Keratinocyte (primary cell): ENCODE results near the gene TDRKH. TPM values are rescaled to one million over a fixed set of nuclear protein-coding genes. Genes with fewer than 3 reads are reported as not detected.
A peak's percentile ranks its signal among the peaks of the same experiment; 100 is the strongest.
"Not testable (repeated sequence)": the region's sequence is repeated elsewhere in the genome, so short reads cannot be mapped to it uniquely, and the experiment has no call there.

Experiments
- DNase-seq: peaks from one replicate; pipeline ENCODE4 v3.0.0-alpha.2; 2011; ENCODE audit warnings: low read depth, missing footprints, low spot score
- FAIRE-seq: peaks from 2 replicates; lab custom pipeline; 2011; peaks lifted over from hg19 to GRCh38; lab: Jason Lieb, UNC
- H2AFZ ChIP-seq: 2 replicates; pipeline ENCODE4 v1.6.0; 2012; ENCODE audit warnings: low read length, control low read depth, inconsistent platforms; ENCODE audit not compliant: control insufficient read depth
- H3K27ac ChIP-seq: 2 replicates; pipeline ENCODE4 v1.5.1; 2011; ENCODE audit warnings: low read length; ENCODE audit not compliant: control insufficient read depth, insufficient read depth
- H3K27me3 ChIP-seq: 3 replicates; pipeline ENCODE4 v1.6.0; 2011; ENCODE audit warnings: low read length; ENCODE audit not compliant: control insufficient read depth, insufficient read depth; ENCODE audit errors: extremely low read depth
- H3K36me3 ChIP-seq, 2 experiments: 2 replicates in 1 of 2; 3 replicates in 1 of 2; pipeline ENCODE4 v1.5.1; 2011; ENCODE audit warnings: low read length in 2 of 2, mild to moderate bottlenecking in 1 of 2; ENCODE audit not compliant: control insufficient read depth in 2 of 2, insufficient read depth in 2 of 2; ENCODE audit errors: extremely low read depth in 1 of 2
- H3K4me1 ChIP-seq: 3 replicates; pipeline ENCODE4 v1.5.1; 2011; ENCODE audit warnings: low read length; ENCODE audit not compliant: control insufficient read depth, insufficient read depth; ENCODE audit errors: extremely low read depth
- H3K4me2 ChIP-seq: 3 replicates; pipeline ENCODE4 v1.6.0; 2011; ENCODE audit warnings: low read depth, low read length; ENCODE audit not compliant: control insufficient read depth, insufficient read depth; ENCODE audit errors: extremely low read depth
- H3K4me3 ChIP-seq, 3 experiments: fragments of 200-600 bp in 1 of 3; sonication (generic) in 1 of 3; 2 replicates in 2 of 3; 3 replicates in 1 of 3; pipeline ENCODE4 v1.5.1; 2011 to 2016; ENCODE audit warnings: low read length in 3 of 3, mild to moderate bottlenecking in 3 of 3, control low read depth in 2 of 3, inconsistent platforms in 1 of 3, low read depth in 1 of 3, mixed read lengths in 1 of 3, mixed run types in 1 of 3, moderate library complexity in 1 of 3; ENCODE audit not compliant: control insufficient read depth in 2 of 3, insufficient read depth in 2 of 3; ENCODE audit errors: extremely low read depth in 1 of 3
- H3K79me2 ChIP-seq: 2 replicates; pipeline ENCODE4 v1.6.0; 2012; ENCODE audit warnings: low read length; ENCODE audit not compliant: control insufficient read depth, insufficient read depth
- H3K9ac ChIP-seq: 3 replicates; pipeline ENCODE4 v1.6.0; 2011; ENCODE audit warnings: low read length; ENCODE audit not compliant: control insufficient read depth, insufficient read depth; ENCODE audit errors: extremely low read depth
- H3K9me1 ChIP-seq: 3 replicates; pipeline ENCODE4 v1.6.0; 2011; ENCODE audit warnings: low read length; ENCODE audit not compliant: control insufficient read depth, insufficient read depth; ENCODE audit errors: extremely low read depth
- H3K9me3 ChIP-seq: 2 replicates; pipeline ENCODE4 v1.5.1; 2012; ENCODE audit warnings: low read depth, low read length; ENCODE audit not compliant: control insufficient read depth
- H4K20me1 ChIP-seq: 3 replicates; pipeline ENCODE4 v1.6.0; 2011; ENCODE audit warnings: low read length; ENCODE audit not compliant: control insufficient read depth, insufficient read depth; ENCODE audit errors: extremely low read depth
- EZH2 ChIP-seq: IDR thresholded peaks from one replicate; pipeline ENCODE4 v1.6.1; 2012; ENCODE audit warnings: inconsistent platforms, mild to moderate bottlenecking, low read length, moderate library complexity
- dilution Hi-C: fragments of 300-500 bp; cut with MboI; formaldehyde crosslinking; loops from one replicate; pipeline ENCODE4 v1.7.0; 2020; ENCODE audit warnings: low sequenced_read_pairs; ENCODE audit not compliant: extremely low pct_ligation_motif_present
- polyA plus RNA-seq, 5 experiments: library from polyadenylated mRNA; depleted of rRNA in 3 of 5; stranded (reverse) in 3 of 5; stranded (forward) in 1 of 5; unstranded in 1 of 5; fragments of >200 nt; gene quantifications; 1 replicate in 1 of 5; 2 replicates in 3 of 5; 3 replicates in 1 of 5; pipeline versions ENCODE4 v1.2.1 to v1.2.3, GENCODE V29; 2011 to 2012; ENCODE audit warnings: missing spikeins in 2 of 5, low read depth in 1 of 5, low replicate concordance in 1 of 5
- TF ChIP-seq, protein P1 (sequence below), 3 experiments: IDR thresholded peaks in 1 of 3; conservative IDR thresholded peaks in 1 of 3; optimal IDR thresholded peaks in 1 of 3; 2 replicates in 2 of 3; 3 replicates in 1 of 3; pipeline versions ENCODE3 to v1.5.1; 2011; ENCODE audit warnings: low read length in 3 of 3, mild to moderate bottlenecking in 3 of 3, moderate library complexity in 2 of 3, control low read depth in 1 of 3, inconsistent platforms in 1 of 3; ENCODE audit not compliant: insufficient read depth in 2 of 3; ENCODE audit errors: extremely low read depth in 1 of 3

Gene TDRKH
- polyA plus RNA-seq, 1 donor (not counting 4 experiments of a cell fraction or from before 2014, with no cell fraction given), result 9.7 TPM

DNA sequence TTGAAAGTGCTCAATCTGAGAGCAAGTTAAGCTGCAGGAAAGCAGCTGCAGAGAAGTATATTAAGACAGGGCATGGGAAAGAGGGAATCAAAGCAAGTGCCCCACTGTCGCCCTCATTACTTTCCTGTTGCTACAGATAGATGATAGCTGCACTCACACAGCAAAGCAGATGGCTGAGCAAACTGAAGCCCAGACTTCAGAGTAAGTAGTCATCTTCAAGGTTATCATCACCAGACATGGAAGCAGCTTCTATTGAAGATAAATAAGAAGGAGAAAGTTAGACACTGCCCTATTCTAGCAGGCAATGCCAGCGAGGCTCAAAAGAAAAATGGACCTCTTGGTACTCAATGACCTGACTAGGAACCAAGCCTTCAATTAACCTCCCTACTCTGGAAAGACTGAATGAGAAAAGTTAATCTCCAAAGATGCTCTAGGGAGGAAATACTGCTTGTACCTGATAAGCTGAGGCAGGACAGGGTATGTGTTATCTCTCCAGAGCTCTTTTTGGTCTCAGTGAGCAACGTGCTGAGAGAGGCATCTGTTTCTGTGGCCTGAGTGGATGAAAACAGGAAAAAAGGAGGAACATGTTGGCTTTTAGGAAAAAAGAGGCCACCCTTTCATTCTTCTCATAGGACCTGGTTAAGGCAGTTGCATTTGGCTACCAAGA is 15.9 kb downstream of the TDRKH start:
- no peaks in the 10 kb centered on the region for H3K9me1 ChIP-seq
- peak overlapping the region; percentile 16 for H3K9ac ChIP-seq
- no peak overlapping the region for H2AFZ ChIP-seq
- no peaks in the 10 kb centered on the region for H4K20me1 ChIP-seq
- no peak overlapping the region for H3K4me3 ChIP-seq
- H3K79me2 ChIP-seq, result no peaks in the 10 kb centered on the region
- FAIRE-seq (no peak), DNase-seq (no peak)
- TF ChIP-seq, protein P1, sequence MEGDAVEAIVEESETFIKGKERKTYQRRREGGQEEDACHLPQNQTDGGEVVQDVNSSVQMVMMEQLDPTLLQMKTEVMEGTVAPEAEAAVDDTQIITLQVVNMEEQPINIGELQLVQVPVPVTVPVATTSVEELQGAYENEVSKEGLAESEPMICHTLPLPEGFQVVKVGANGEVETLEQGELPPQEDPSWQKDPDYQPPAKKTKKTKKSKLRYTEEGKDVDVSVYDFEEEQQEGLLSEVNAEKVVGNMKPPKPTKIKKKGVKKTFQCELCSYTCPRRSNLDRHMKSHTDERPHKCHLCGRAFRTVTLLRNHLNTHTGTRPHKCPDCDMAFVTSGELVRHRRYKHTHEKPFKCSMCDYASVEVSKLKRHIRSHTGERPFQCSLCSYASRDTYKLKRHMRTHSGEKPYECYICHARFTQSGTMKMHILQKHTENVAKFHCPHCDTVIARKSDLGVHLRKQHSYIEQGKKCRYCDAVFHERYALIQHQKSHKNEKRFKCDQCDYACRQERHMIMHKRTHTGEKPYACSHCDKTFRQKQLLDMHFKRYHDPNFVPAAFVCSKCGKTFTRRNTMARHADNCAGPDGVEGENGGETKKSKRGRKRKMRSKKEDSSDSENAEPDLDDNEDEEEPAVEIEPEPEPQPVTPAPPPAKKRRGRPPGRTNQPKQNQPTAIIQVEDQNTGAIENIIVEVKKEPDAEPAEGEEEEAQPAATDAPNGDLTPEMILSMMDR (optimal IDR thresholded peaks at IDR 0.05 in 1 of 3, IDR thresholded peaks at IDR 0.05 in 1 of 3, conservative IDR thresholded peaks at IDR 0.05 in 1 of 3; ENCODE audit: extremely low read depth in 1 of 3, insufficient read depth in 2 of 3, low read length in 3 of 3), result no peak
- TF ChIP-seq EZH2, result no peak
- H3K4me2 ChIP-seq, result peak overlapping the region; percentile 54
- peak overlapping the region; percentile 77 for H3K27ac ChIP-seq
- dilution Hi-C loops, result no loop called here
- H3K9me3 ChIP-seq, result no peaks in the 10 kb centered on the region
- peaks cover 2 to 7% of the 10 kb centered on the region in 2 experiments for H3K36me3 ChIP-seq
- H3K4me1 ChIP-seq, result peaks cover 16% of the 10 kb centered on the region
- H3K27me3 ChIP-seq, result no peaks in the 10 kb centered on the region

DNA sequence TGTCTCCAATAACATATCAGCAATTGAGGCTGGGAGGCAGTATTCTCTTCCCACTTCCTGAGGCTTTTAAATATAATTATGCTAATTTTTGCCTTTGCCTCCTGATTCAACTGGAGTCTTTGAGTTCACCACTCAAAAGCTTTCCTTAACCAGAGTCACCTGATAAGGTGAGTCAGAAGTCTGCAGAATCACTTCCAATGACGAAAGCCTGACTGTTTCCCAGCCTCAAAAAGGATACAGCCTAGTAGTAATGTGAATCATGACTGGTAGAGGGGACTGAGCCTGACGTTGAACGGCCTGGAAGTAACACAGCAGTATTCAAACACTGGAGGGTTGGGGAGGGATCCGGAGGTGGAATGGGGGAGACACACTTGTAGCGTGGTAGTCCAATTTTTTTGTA is 16.6 kb downstream of the TDRKH start:
- Histone ChIP-seq H3K4me3 (no peak overlapping the region), H3K79me2 (no peaks in the 10 kb centered on the region), H3K9ac (peak overlapping the region; percentile 16), H3K27ac (peak overlapping the region; percentile 77), H3K27me3 (no peaks in the 10 kb centered on the region), H3K9me3 (no peaks in the 10 kb centered on the region), H3K9me1 (no peaks in the 10 kb centered on the region), H4K20me1 (no peaks in the 10 kb centered on the region), H2AFZ (peak overlapping the region; percentile 45), H3K36me3 (peaks cover under 1 to 7% of the 10 kb centered on the region in 2 experiments), H3K4me2 (peak overlapping the region; percentile 54), H3K4me1 (peaks cover 16% of the 10 kb centered on the region)
- dilution Hi-C loops, result no loop called here
- FAIRE-seq (peak; percentile 94), DNase-seq (peak; percentile 40)
- TF ChIP-seq, protein P1 (optimal IDR thresholded peaks at IDR 0.05 in 1 of 3, IDR thresholded peaks at IDR 0.05 in 1 of 3, conservative IDR thresholded peaks at IDR 0.05 in 1 of 3; ENCODE audit: extremely low read depth in 1 of 3, insufficient read depth in 2 of 3, low read length in 3 of 3), result no peak

DNA sequence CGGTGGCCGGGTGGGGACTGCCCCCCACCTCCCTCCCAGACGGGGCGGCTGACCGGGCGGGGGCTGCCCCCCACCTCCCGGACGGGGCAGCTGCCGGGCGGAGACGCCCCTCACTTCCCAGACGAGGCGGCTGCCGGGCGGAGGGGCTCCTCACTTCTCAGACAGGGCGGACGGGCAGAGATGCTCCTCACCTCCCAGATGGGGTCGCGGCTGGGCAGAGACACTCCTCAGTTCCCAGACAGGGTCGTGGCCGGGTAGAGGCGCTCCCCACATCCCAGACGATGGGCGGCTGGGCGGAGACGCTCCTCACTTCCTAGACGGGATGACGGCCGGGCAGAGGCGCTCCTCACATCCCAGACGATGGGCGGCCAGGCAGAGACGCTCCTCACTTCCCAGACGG is 21.0 kb downstream of the TDRKH start:
- H3K4me1 ChIP-seq, result peaks cover 23% of the 10 kb centered on the region
- H3K9me3 ChIP-seq, H3K79me2 ChIP-seq, H4K20me1 ChIP-seq, H3K27ac ChIP-seq, H3K27me3 ChIP-seq, dilution Hi-C loops, H2AFZ ChIP-seq, H3K9me1 ChIP-seq, H3K36me3 ChIP-seq, DNase-seq, H3K4me2 ChIP-seq, H3K9ac ChIP-seq, H3K4me3 ChIP-seq, FAIRE-seq: not testable (repeated sequence)
